Measurements from ENCODE around the gene ITGB7.
A peak's percentile ranks its signal among the peaks of the same experiment; 100 is the strongest.

The ITGB7 gene

GRCh38 chr12:53230108-53230845, 23.2 kb upstream of the ITGB7 start:
- no peak for DNase-seq

- no peak for DNase-seq
Observed at GRCh38 chr12:53229454-53229853, 22.4 kb upstream of the ITGB7 start.

- DNase-seq, result no peak
Observed at GRCh38 chr12:53227836-53228235, 20.8 kb upstream of the ITGB7 start.

- no peak for DNase-seq
Observed at GRCh38 chr12:53227341-53227740, 20.3 kb upstream of the ITGB7 start.

- DNase-seq, result no peak
Observed at GRCh38 chr12:53226815-53227214, 19.8 kb upstream of the ITGB7 start.

- no peak for DNase-seq
Observed at GRCh38 chr12:53225635-53226424, 18.8 kb upstream of the ITGB7 start.

- no peak for DNase-seq
Observed at GRCh38 chr12:53224897-53225634, 18.0 kb upstream of the ITGB7 start.

- DNase-seq, result no peak
Observed at GRCh38 chr12:53224061-53224896, 17.2 kb upstream of the ITGB7 start.

- no peak for DNase-seq
Observed at GRCh38 chr12:53223389-53224060, 16.5 kb upstream of the ITGB7 start.

GRCh38 chr12:53222806-53223261, 15.8 kb upstream of the ITGB7 start:
- DNase-seq, result no peak

- no peak for DNase-seq
Observed at GRCh38 chr12:53222170-53222721, 15.2 kb upstream of the ITGB7 start.

GRCh38 chr12:53221203-53222080, 14.4 kb upstream of the ITGB7 start:
- DNase-seq, result no peak

- DNase-seq, result peak; percentile 64
Observed at GRCh38 chr12:53220694-53221202, 13.7 kb upstream of the ITGB7 start.

GRCh38 chr12:53219956-53220693, 13.1 kb upstream of the ITGB7 start:
- peak; percentile 78 for DNase-seq

- DNase-seq, result peak; percentile 50
Observed at GRCh38 chr12:53219292-53219955, 12.4 kb upstream of the ITGB7 start.

GRCh38 chr12:53218551-53219291, 11.7 kb upstream of the ITGB7 start:
- no peak for DNase-seq

GRCh38 chr12:53217931-53218307, 10.9 kb upstream of the ITGB7 start:
- no peak for DNase-seq
